Astrocyte (in vitro differentiated cells and primary cell): ENCODE data around the gene SGSM1.

Source experiments
- EZH2 ChIP-seq: IDR thresholded peaks from 2 replicates; pipeline ENCODE4 v1.6.1; 2012; ENCODE audit warnings: mild to moderate bottlenecking, low read length, inconsistent platforms; ENCODE audit not compliant: insufficient read depth
- TF ChIP-seq, protein P1 (sequence below): IDR thresholded peaks from 2 replicates; pipeline ENCODE4 v1.5.1; 2011; ENCODE audit warnings: low read depth, mild to moderate bottlenecking, inconsistent platforms, low read length, moderate library complexity; ENCODE audit not compliant: insufficient read depth

DNA sequence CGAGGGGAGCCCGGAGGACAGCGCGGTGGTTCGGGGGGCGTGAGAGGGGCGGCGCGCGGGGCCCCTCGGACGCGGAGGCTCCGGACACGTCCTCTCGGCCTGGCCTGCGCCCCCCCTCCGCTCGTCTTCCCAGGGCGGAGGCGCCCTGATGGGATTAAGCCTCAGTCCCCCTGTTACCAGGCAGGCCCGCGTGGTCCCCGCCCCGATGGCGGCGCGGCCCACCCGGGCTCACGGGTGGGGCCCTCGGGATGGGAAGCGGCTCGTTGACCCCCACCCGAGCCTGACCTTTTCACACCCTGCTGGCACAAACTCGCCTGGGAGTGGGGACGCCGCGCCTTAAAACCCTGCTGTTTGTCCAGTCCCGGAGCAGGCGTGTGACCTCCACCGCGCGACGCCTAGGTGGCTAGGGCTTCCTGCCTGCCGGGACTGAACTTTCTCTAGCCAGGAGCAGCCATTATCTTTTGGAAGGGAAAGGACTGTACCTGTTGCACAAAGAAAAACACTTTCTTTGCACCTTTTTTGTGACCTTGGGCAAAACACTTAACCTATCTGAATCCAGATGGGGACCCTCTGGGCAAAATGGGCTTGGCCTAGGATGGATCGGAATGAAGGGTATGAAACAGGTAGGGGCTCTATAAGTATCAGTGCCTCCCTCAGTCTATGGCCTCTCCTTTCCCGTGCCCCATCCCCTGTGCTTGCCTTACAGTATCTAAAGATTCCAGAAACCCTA lies 147.5 kb downstream of the SGSM1 start:
- TF ChIP-seq, protein P1, sequence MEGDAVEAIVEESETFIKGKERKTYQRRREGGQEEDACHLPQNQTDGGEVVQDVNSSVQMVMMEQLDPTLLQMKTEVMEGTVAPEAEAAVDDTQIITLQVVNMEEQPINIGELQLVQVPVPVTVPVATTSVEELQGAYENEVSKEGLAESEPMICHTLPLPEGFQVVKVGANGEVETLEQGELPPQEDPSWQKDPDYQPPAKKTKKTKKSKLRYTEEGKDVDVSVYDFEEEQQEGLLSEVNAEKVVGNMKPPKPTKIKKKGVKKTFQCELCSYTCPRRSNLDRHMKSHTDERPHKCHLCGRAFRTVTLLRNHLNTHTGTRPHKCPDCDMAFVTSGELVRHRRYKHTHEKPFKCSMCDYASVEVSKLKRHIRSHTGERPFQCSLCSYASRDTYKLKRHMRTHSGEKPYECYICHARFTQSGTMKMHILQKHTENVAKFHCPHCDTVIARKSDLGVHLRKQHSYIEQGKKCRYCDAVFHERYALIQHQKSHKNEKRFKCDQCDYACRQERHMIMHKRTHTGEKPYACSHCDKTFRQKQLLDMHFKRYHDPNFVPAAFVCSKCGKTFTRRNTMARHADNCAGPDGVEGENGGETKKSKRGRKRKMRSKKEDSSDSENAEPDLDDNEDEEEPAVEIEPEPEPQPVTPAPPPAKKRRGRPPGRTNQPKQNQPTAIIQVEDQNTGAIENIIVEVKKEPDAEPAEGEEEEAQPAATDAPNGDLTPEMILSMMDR = no peak
- TF ChIP-seq EZH2 = no peak
